GM06990 (cell line): ENCODE data around the gene ZNF853.

ENCODE experiments used
- DNase-seq: peaks from one replicate; pipeline ENCODE4 v3.0.0-alpha.2; 2011; ENCODE audit not compliant: insufficient read length; ENCODE audit errors: extremely low read depth
- H3K27me3 ChIP-seq: replicated peaks from 2 replicates; pipeline ENCODE4 v1.6.0; 2011; ENCODE audit warnings: low read length; ENCODE audit not compliant: control insufficient read depth, insufficient read depth
- H3K36me3 ChIP-seq: 2 replicates; pipeline ENCODE4 v1.5.1; 2011; ENCODE audit warnings: low read length; ENCODE audit not compliant: control insufficient read depth, insufficient read depth
- H3K4me3 ChIP-seq: replicated peaks from 2 replicates; pipeline ENCODE4 v1.5.1; 2011; ENCODE audit warnings: low read depth, mild to moderate bottlenecking, control low read depth, low read length
- TF ChIP-seq, protein P1 (sequence below): IDR thresholded peaks from 2 replicates; pipeline ENCODE4 v1.5.1; 2011; ENCODE audit warnings: low read length, control low read depth, mild to moderate bottlenecking, inconsistent platforms; ENCODE audit not compliant: insufficient read depth, poor library complexity, severe bottlenecking

ZNF853 gene

GRCh38 chr7:6588566-6588965, 26.8 kb upstream of the ZNF853 start:
- Histone ChIP-seq H3K27me3 (no peaks in the 10 kb centered on the region), H3K4me3 (no peak overlapping the region), H3K36me3 (peaks cover 8% of the 10 kb centered on the region)
- TF ChIP-seq, protein P1, sequence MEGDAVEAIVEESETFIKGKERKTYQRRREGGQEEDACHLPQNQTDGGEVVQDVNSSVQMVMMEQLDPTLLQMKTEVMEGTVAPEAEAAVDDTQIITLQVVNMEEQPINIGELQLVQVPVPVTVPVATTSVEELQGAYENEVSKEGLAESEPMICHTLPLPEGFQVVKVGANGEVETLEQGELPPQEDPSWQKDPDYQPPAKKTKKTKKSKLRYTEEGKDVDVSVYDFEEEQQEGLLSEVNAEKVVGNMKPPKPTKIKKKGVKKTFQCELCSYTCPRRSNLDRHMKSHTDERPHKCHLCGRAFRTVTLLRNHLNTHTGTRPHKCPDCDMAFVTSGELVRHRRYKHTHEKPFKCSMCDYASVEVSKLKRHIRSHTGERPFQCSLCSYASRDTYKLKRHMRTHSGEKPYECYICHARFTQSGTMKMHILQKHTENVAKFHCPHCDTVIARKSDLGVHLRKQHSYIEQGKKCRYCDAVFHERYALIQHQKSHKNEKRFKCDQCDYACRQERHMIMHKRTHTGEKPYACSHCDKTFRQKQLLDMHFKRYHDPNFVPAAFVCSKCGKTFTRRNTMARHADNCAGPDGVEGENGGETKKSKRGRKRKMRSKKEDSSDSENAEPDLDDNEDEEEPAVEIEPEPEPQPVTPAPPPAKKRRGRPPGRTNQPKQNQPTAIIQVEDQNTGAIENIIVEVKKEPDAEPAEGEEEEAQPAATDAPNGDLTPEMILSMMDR = no peak
- no peak for DNase-seq

DNA sequence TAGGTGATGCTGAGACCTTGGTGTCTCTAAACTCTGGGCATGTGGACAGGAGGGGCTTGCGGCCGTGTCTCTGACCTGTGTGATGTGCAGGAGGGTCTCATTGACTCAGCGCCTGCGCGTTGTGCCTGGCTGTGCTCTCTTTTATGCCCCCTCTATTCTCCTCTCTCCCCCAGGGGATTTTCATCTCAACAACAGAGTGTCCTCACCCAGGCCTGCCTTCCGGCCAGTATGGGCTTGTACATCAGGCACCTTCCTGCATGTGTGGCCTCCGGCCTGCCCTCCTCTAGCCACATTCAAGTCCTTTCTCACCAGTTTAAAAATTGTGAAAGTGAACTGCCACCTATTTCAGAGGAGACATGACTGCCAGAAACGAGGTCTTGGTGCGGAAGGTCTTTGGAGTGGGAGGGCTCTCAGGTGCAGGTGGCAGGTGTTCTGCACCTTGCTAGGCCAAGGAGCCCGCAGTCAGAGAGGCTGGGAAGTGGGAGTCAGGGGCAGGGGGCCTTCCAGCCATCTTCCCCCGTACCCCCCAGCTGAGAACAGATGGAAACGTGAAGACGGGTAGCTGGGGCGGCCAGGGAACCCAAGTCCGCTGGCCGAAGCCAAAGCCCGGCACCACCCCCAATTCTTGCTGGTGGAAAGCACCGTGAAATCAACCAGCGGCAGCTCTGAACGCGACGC, 26.1 kb upstream of the ZNF853 start:
- Histone ChIP-seq H3K36me3 (peaks cover 14% of the 10 kb centered on the region), H3K4me3 (peak overlapping the region; percentile 11), H3K27me3 (no peaks in the 10 kb centered on the region)
- TF ChIP-seq, protein P1 = no peak
- no peak for DNase-seq

DNA sequence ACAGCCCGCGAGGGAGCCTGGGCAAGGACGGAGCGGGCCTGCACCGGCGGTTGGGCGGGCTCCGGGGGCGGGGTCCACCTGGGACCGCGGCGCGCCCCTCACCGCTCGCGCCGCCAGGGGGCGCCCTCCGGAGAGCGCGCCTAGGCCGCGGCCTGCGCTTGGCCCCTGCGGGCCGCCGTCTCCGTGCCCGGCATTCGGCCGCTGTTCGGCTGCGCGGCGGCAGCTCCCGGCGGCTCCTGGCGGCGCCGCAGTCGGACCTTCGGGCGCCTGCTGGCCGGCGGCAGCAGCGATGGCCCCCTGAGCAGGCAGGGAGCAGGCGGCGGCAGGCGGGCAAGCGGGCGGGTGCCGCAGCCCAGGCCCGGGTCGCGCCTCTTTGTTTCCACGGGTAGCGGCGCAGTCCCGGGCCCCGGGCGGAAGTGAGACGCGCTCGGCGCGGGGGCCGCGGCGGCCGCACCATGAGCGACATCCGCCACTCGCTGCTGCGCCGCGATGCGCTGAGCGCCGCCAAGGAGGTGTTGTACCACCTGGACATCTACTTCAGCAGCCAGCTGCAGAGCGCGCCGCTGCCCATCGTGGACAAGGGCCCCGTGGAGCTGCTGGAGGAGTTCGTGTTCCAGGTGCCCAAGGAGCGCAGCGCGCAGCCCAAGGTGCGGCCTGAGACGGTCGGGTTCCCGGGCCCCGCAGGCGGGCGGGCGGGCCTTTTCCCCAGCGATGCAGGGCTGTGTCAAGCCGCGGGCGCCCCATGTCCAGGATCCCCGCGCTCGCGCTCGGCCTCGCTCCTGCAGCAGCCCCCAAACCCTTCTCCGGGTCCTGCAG, 25.4 kb upstream of the ZNF853 start, which contains the start of gene INTS15:
Gene INTS15, plus strand, starts transcription at position 193 of the 816 bp plus-strand sequence. Its CDS starts 263 bp downstream, at position 456.
- peak; percentile 91 for DNase-seq
- H3K4me3 ChIP-seq = peak within 1 kb of the TSS; percentile 95
- peaks cover 18% of the 10 kb centered on the region for H3K36me3 ChIP-seq
- H3K27me3 ChIP-seq = no peaks in the 10 kb centered on the region
- TF ChIP-seq, protein P1 = no peak

DNA sequence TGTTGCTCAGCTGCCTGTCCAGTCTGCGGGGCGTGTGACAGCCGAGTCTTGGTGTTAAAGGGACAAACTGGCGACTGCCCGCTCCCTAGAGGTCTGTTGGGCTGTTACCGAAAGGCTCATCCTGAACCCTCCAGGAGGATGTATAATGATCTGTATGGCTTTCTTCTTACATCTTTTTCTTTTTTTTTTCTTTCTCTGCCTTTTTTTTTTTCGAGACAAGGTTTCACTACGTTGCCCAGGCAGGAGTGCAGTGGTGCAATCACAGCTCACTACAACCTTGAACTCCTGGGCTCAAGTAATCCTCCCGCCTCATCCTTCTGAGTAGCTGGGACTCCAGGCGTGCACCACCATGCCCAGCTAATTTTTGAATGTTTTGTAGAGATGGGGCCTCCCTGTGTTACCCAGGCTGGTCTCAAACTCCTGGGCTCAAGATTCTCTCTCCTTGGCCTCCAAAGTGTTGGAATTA, 24.7 kb upstream of the ZNF853 start:
- H3K36me3 ChIP-seq = peaks cover 21% of the 10 kb centered on the region
- DNase-seq = no peak
- H3K27me3 ChIP-seq = no peaks in the 10 kb centered on the region
- TF ChIP-seq, protein P1 = no peak
- peak overlapping the region; percentile 95 for H3K4me3 ChIP-seq

DNA sequence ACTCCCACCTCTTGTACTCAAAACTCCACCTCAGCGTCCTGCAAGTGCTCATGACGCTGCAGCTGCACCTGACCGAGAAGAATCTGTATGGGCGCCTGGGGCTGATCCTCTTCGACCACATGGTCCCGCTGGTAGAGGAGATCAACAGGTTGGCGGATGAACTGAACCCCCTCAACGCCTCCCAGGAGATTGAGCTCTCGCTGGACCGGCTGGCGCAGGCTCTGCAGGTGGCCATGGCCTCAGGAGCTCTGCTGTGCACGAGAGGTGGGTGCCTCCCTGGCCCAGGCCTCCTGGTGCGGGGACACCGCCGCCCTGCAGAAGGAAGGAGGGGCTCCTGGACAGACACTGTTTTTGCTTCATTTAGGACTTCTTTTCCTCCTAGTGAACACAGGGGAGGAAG, 15.3 kb upstream of the ZNF853 start:
- H3K36me3 ChIP-seq = peaks cover 22% of the 10 kb centered on the region
- TF ChIP-seq, protein P1 = no peak
- no peaks in the 10 kb centered on the region for H3K27me3 ChIP-seq

More for the DNA sequence above, 15.3 kb upstream of the ZNF853 start:
- H3K4me3 ChIP-seq = no peak overlapping the region
- no peak for DNase-seq
